GM12892 (cell line): ENCODE data around the gene CCDC141.
A peak's percentile ranks its signal among the peaks of the same experiment; 100 is the strongest.

Experiments used
- DNase-seq: peaks from one replicate; pipeline ENCODE4 v3.0.0; 2011; ENCODE audit not compliant: insufficient read length
- FAIRE-seq: peaks from 2 replicates; lab custom pipeline; 2011; peaks lifted over from hg19 to GRCh38; lab: Jason Lieb, UNC
- POLR2A ChIP-seq: IDR thresholded peaks from 2 replicates; pipeline ENCODE4 v1.6.1; 2011; ENCODE audit warnings: low read depth, low read length, control low read depth
- POLR2AphosphoS5 ChIP-seq: IDR thresholded peaks from 2 replicates; pipeline ENCODE4 v1.6.1; 2011; ENCODE audit warnings: low read depth, low read length, control low read depth
- TAF1 ChIP-seq: IDR thresholded peaks from 2 replicates; pipeline ENCODE4 v1.6.1; 2011; ENCODE audit warnings: low read depth, mild to moderate bottlenecking, control low read depth, low read length, borderline replicate concordance

Gene CCDC141

DNA sequence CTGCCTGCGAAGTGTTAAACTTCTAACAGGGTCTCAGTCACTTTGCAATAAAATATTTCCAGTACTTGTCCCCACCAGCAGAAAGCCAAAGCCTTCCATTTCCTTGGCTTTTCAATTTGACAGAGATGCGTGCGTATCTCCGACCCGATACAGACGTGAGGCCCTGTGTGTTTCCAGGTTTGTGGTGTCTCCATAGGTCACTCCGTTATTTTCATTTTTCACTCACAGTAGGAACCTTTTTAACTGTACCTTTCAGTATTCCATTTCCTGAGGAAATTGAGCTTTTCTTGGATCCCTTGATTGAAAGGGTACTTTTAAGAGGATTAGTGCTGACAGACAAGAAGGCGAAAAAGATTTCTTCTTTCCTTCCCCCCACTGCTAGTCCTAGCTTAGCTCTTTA is 126.4 kb downstream of the CCDC141 start:
- FAIRE-seq (no peak), DNase-seq (no peak)
- no peak for TF ChIP-seq POLR2A

DNA sequence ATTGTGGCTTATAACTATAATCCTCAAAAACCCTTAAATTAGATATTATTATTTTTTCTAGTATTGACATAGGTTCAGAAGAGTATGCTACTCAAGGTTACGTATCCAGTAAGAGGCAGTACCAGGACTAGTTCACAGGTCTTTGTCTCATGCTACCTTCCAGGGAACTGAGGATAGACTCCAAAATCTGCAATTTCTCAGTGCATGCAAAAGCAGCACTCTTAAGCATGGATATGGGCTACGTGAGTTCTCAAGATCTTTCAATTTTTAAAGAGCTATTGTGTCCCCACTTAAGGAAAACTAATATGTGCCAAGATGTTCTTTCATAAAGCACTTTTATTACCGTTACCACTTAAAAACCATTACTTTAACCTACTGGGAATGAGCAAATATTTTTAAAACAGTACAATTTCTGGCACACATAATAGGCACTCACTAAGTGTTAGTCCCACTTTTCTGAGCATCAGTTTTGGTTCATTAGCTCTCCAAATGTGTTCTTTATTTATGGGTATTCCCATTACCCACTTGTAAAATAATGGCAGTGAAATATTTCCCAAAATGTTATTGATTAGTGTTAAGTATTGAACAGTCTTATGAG is 128.9 kb downstream of the CCDC141 start:
- no peak for FAIRE-seq
- no peak for TF ChIP-seq POLR2A
- no peak for TF ChIP-seq POLR2AphosphoS5
- TF ChIP-seq TAF1 = no peak

DNA sequence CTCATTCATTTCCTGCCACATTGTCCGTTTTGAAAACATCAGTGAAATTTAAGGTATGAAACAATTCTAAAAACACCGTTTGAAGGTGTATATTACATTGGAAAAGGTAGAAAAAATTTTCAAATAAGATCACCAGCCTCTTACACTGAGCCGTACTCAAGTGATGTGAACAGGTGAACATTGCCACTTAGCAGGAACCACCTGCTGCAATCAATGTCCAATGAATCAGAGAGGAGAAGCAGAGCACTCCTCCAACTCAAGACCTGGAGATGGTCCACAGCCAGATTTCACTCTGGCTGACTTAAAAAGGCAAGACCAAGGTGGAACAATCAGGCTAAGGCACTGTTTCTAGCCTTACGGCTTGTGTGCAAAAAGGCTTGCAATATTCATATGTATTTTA is 132.4 kb downstream of the CCDC141 start:
- TF ChIP-seq POLR2A (no peak), TAF1 (no peak), POLR2AphosphoS5 (no peak)
- DNase-seq (no peak), FAIRE-seq (no peak)

More for the DNA sequence above, 128.9 kb downstream of the CCDC141 start:
- DNase-seq = no peak

DNA sequence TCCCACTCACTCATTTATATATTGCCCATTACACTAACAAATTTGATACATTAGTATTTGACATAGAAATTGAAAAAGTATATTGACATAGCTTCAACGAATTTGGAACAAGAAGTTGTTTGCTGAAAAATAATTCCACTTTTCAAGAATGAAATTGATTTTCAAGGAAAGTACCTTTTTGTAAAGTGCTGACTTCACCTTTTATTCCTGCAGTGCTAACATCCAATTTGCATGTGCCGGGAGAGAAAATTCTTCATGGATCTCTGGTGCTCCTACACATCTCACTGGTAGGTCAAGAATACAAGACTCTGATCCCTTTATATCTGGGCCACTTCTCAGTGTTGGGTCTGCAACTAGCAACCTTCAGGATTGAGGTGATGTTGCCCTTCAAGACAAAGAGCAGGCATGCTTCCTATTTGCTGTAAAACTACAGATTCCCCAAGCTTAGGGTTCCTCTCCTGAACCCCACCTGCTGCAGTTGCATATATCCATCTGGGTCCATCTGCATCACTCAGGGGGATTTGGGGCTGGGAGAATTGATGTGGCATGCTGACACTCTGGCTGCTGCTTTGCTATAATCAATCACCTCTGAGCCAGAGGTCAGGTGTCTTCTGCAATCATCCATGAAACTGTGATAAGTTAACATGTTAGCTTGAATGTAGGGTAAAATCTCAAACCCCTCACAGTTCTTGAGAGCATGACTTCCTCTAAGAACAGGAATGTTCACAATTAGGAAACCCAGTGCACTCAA is 134.3 kb downstream of the CCDC141 start:
- FAIRE-seq (no peak), DNase-seq (no peak)
- TF ChIP-seq POLR2A = no peak
- no peak for TF ChIP-seq TAF1
- TF ChIP-seq POLR2AphosphoS5 = no peak

DNA sequence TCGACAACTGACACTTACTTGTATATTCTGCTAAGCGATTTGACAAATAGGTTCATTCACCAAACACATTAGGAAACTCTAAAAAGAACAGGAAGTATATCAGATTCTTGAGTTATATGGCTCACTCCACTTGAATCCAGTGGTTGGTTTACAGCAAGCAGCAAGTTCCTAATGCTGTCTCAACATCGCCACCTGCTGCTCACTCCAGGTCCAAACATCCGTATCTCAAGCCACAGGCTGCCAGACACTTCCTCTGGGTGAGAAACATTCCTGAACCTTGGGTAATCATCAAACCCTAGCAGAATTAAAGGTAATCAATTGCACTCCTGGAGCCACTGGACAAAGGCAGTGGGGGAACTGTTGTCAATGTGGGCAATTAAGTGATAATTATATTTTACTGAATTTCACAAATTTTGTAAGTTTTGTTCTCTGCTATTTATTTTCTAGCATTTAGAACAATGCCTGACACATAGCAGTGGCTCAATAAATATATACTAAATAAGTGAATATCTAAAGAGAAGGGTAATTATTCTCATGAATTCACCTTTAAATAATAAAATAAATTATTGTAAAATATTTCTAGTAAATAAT is 135.6 kb downstream of the CCDC141 start:
- TF ChIP-seq POLR2AphosphoS5 (no peak), TAF1 (no peak), POLR2A (no peak)
- no peak for DNase-seq
- peak; percentile 96 for FAIRE-seq

DNA sequence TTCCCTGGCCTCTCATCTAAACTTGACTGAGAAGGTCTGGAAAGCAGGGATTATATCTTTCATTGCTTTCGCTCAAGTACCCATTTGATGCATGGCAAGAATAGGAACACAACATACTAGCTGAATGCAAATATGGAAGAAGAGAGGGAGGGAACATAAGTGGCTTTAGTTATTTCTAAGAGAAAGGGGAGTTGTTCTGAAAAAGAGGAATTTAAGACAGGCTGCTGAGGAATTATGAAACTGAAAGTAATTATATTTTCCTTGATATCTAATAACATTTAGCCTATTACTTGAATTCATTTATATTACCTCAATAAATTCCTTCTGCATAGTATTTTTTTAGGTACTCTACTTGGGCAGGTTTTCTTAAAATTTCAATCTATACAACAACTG is 136.9 kb downstream of the CCDC141 start:
- FAIRE-seq = peak; percentile 30
- no peak for DNase-seq
- TF ChIP-seq POLR2A (no peak), POLR2AphosphoS5 (no peak), TAF1 (no peak)

DNA sequence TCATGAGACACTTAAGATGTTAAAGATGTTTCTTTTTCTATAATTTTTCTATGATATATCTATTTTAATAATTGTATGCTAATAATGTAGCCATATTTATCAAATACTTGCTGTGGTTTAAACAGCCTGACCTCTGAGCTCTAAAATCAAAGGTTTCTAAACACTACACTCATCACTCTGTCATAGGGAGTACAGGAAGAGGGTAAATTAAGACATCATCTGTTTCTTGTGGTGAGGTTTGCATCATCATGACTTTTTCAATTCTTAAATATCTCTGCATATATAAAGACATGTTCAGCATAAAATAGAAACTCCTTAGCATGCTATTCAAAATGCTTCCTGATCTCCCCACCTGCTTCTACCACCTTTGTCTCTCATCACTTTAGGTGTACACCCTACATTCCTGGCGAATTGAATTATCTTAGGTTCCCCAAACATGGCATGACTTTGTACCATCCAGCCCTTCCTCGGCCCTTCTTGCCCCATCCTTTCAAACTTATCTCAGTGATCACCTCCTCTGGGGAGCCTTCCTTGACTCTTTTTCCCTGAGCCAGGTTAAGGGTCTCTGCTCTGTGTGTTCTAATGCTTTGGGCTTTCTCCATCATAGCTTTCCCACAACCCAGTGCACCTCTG is 137.4 kb downstream of the CCDC141 start:
- TF ChIP-seq POLR2A (no peak), TAF1 (no peak), POLR2AphosphoS5 (no peak)
- DNase-seq (no peak), FAIRE-seq (no peak)

DNA sequence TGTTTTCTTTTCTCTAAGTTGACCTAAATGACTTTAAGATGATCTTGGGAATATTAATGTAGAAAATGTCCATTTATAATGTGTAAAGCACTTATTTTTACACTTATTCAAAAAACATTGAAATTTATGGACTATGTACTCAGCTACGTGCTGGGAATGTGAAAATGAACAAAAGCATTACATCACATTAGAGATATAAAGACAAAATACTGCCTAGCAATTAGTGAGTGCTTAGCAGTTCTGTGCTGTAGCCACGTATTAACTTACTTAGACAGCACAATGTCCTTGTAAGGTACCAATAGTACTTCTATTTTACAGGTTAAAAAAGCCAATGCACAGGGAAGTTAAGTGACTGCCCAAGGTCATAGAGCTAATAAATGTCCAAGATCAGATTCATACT is 138.9 kb downstream of the CCDC141 start:
- FAIRE-seq = no peak
- TF ChIP-seq TAF1 (no peak), POLR2A (no peak), POLR2AphosphoS5 (no peak)
- DNase-seq = no peak

DNA sequence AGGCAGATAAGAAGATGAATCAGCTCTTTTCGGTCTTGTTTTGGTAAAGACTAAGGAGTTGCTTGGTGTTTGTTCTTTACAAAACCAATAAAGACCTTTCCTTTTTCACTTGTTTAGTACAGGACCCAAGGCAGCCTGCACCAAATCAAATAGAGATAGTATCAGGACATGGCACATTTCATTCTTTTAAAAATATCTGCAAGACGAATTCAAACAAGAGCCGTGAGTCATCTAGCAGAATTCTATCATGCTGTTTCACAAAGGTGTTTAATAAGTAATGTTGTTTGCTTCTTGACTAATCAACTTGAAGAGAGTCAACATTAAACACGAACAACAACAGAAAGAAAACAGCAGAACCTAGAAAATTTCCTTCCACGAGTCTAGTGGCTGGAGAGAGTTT is 139.9 kb downstream of the CCDC141 start:
- TF ChIP-seq POLR2A = no peak
- no peak for TF ChIP-seq TAF1
- TF ChIP-seq POLR2AphosphoS5 = no peak
- no peak for FAIRE-seq
- DNase-seq = no peak

DNA sequence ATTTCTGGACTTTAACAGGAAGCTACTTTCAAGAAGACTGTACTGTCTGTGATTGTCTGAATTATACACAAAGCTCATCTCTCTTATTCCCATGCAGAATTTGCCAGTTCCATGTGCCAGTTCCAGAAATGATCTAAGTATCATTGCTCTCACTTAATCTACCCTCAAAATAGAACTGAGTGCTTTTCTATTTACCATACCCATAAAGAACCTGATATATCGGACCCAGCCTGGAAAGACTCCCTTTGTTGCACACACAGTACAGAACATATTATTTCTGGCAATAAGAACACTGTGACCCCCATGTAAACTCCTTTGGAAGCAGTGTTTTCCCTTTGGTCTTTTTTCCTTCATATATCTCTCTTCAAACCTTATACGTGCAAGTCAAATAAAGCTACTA is 140.4 kb downstream of the CCDC141 start:
- FAIRE-seq = peak; percentile 63
- TF ChIP-seq POLR2A (no peak), TAF1 (no peak), POLR2AphosphoS5 (no peak)
- DNase-seq = no peak

DNA sequence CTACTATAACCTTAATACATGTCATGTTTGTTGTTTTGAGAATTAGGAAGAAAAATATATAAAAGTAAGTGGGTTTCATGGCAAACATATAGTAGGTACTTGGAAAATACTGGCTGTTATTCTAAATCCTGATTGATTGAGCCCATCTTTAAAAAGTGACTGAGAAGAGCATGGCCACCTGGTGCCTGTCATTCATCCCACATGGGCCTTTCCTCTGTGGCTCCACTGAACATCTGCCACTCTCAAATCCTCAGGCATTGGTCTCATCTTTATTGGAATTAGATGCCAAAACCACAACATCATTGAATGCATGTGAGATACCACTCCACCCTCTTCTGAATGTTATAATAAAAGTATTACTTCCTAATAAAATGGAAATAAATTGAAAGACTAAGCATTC is 141.1 kb downstream of the CCDC141 start:
- no peak for FAIRE-seq
- no peak for DNase-seq
- TF ChIP-seq TAF1 (no peak), POLR2A (no peak), POLR2AphosphoS5 (no peak)
